ENCODE data around the gene GSN. TPM values are rescaled to one million over a fixed set of nuclear protein-coding genes. Genes with fewer than 3 reads are reported as not detected.

Gene GSN
- polyA plus RNA-seq, 1 of the 3 experiments (the other 2 are of a cell fraction), result 168 TPM

GRCh38 chr9:121289026-121289771, 21.2 kb downstream of the GSN start:
- no peaks in the 10 kb centered on the region for H3K27me3 ChIP-seq (ENCODE audit: insufficient read depth)
- peak overlapping the region; percentile 55 for H3K4me2 ChIP-seq
- DNase-seq, result no peak
- peak overlapping the region; percentile 88 to 94 for H3K27ac ChIP-seq (ENCODE audit: low read depth in 2 of 2, low read length in 1 of 2)
- peaks cover 15% of the 10 kb centered on the region for H3F3A ChIP-seq (replicated peaks; ENCODE audit: insufficient read depth)
- peaks cover 24% of the 10 kb centered on the region; the same call in 1 of the 2 replicates for H3K79me2 ChIP-seq (ENCODE audit: insufficient read depth)
- H4K20me1 ChIP-seq (ENCODE audit: insufficient read depth), result no peaks in the 10 kb centered on the region
- H3K9ac ChIP-seq, result peak overlapping the region; percentile 39
- 32% methylated on average over 10 of the region's 10 CpGs for WGBS (ENCODE audit: low lambda C conversion rate)
- H3K4me3 ChIP-seq (ENCODE audit: low read depth in 2 of 2, low read length in 1 of 2), result no peak overlapping the region
- H3K9me2 ChIP-seq, result no peaks in the 10 kb centered on the region
- POLR2A ChIA-PET, result no interaction called here
- peak overlapping the region; percentile 70; the same call in 1 of the 2 replicates for H2AFZ ChIP-seq (ENCODE audit: low read depth)
- CTCF ChIA-PET, result interaction anchor here (1.0 to 3.6 kb wide), 3 partner anchors 9 to 30 kb away, joined by 3 to 25 read pairs (median 7); no protein-coding TSS in a partner anchor
- H3K4me1 ChIP-seq (ENCODE audit: control insufficient read depth in 1 of 2, insufficient read depth in 2 of 2, low read depth in 1 of 2, low read length in 1 of 2), result peaks cover 26 to 60% of the 10 kb centered on the region in 2 experiments; a peak in 3 of 4 replicates
- H3K9me3 ChIP-seq, result no peaks in the 10 kb centered on the region
- peaks cover 0 to 14% of the 10 kb centered on the region in 2 experiments for H3K36me3 ChIP-seq (replicated peaks in 1 of 2; ENCODE audit: control insufficient read depth in 1 of 2, insufficient read depth in 2 of 2, low read length in 1 of 2)
- TF ChIP-seq MAX (IDR thresholded peaks at IDR 0.05; ENCODE audit: low read depth) (peak; percentile 29; the same call in 1 of the 2 replicates), RAD21 (IDR thresholded peaks at IDR 0.05; ENCODE audit: low read length) (no peak), GABPA (IDR thresholded peaks at IDR 0.05; ENCODE audit: low read depth) (no peak), EP300 (IDR thresholded peaks at IDR 0.05; ENCODE audit: borderline replicate concordance in 1 of 2, low read depth in 1 of 2, low read length in 1 of 2) (peak in 1 of 2 experiments; percentile 13; a peak in 1 of 4 replicates), FOXJ3 (CRISPR knock-in tag; IDR thresholded peaks at IDR 0.05) (no peak), FOSL2 (IDR thresholded peaks at IDR 0.05; ENCODE audit: borderline replicate concordance, low read depth) (no peak), EZH2phosphoT487 (IDR thresholded peaks at IDR 0.05; ENCODE audit: borderline replicate concordance, low read depth) (no peak), TAF1 (IDR thresholded peaks at IDR 0.05; ENCODE audit: borderline replicate concordance, low read depth, low read length) (no peak), ELF1 (IDR thresholded peaks at IDR 0.05) (no peak; the same call in 1 of the 2 replicates), IRF3 (IDR thresholded peaks at IDR 0.05; ENCODE audit: low read depth, low read length) (no peak), USF1 (IDR thresholded peaks at IDR 0.05; ENCODE audit: borderline replicate concordance, low read depth) (no peak), PBX3 (IDR thresholded peaks at IDR 0.05) (no peak), TCF12 (IDR thresholded peaks at IDR 0.05) (peak; percentile 82), NRF1 (IDR thresholded peaks at IDR 0.05; ENCODE audit: low read depth, low read length) (no peak), REST (IDR thresholded peaks at IDR 0.05; ENCODE audit: low read depth, low read length) (no peak), NFIC (IDR thresholded peaks at IDR 0.05; ENCODE audit: borderline replicate concordance) (peak; percentile 37; the same call in 1 of the 2 replicates), CTCF (IDR thresholded peaks at IDR 0.05) (no peak), MEF2A (IDR thresholded peaks at IDR 0.05; ENCODE audit: borderline replicate concordance, low read depth) (no peak), SIN3A (IDR thresholded peaks at IDR 0.05; ENCODE audit: borderline replicate concordance, low read depth, low read length) (no peak; the same call in 1 of the 2 replicates), TEAD4 (IDR thresholded peaks at IDR 0.05; ENCODE audit: borderline replicate concordance, insufficient read depth) (no peak), POLR2AphosphoS5 (IDR thresholded peaks at IDR 0.05; ENCODE audit: low read depth, low read length) (no peak; the same call in 1 of the 2 replicates), YY1 (IDR thresholded peaks at IDR 0.05; ENCODE audit: low read depth) (no peak), JUND (IDR thresholded peaks at IDR 0.05) (no peak), MXI1 (IDR thresholded peaks at IDR 0.05; ENCODE audit: low read depth, low read length) (no peak), SMC3 (IDR thresholded peaks at IDR 0.05; ENCODE audit: low read depth, low read length) (no peak)
